ENCODE data around the gene SCAP.
A peak's percentile ranks its signal among the peaks of the same experiment; 100 is the strongest.

Gene SCAP

DNA sequence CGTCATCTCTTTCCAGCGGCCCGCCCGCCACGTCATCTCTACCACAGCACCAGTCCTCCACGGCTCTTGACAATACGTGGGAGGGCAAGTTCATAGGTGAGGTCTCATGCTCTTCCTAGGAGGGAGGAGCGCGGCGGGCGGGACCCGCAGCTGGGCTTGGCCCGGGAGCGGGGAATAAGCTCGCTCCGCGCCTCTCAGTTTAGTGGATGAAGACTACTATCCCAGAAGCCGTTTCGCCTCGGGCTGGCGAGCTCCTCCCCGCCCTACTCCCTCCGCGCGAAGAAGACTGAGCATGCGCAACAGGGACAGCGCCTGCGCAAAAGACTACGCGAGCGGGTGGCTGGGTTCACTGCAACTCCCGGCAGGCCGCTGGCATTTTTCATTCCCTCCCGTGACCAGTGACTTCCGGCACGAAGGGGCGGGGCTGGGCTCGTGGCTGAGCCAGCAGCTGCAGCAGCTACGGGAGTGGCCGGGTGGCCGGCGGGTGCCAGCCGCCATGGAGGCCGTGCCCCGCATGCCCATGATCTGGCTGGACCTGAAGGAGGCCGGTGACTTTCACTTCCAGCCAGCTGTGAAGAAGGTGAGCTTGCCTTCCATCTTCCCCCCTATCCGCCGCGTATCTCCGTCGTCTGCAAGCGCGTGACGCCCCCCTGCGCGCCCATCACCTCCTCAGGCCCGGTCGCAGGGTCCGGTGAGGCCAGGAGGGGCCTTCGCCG is 95.0 kb downstream of the SCAP start, which contains the start of gene PTPN23 (continued):
- TF ChIP-seq, protein P1, sequence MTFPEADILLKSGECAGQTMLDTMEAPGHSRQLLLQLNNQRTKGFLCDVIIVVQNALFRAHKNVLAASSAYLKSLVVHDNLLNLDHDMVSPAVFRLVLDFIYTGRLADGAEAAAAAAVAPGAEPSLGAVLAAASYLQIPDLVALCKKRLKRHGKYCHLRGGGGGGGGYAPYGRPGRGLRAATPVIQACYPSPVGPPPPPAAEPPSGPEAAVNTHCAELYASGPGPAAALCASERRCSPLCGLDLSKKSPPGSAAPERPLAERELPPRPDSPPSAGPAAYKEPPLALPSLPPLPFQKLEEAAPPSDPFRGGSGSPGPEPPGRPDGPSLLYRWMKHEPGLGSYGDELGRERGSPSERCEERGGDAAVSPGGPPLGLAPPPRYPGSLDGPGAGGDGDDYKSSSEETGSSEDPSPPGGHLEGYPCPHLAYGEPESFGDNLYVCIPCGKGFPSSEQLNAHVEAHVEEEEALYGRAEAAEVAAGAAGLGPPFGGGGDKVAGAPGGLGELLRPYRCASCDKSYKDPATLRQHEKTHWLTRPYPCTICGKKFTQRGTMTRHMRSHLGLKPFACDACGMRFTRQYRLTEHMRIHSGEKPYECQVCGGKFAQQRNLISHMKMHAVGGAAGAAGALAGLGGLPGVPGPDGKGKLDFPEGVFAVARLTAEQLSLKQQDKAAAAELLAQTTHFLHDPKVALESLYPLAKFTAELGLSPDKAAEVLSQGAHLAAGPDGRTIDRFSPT (tag by site-specific recombination; IDR thresholded peaks at IDR 0.05): peak; percentile 91
- TF ChIP-seq SP3 (tag by site-specific recombination; IDR thresholded peaks at IDR 0.05) (peak; percentile 80), ZNF48 (tag by site-specific recombination; IDR thresholded peaks at IDR 0.05) (no peak), ZNF660 (tag by site-specific recombination; IDR thresholded peaks at IDR 0.05) (peak; percentile 68), ZNF16 (tag by site-specific recombination; IDR thresholded peaks at IDR 0.05; ENCODE audit: low read depth) (no peak), FEZF1 (tag by site-specific recombination; IDR thresholded peaks at IDR 0.05) (no peak), ZIC2 (tag by site-specific recombination; IDR thresholded peaks at IDR 0.05) (no peak), GLIS2 (tag by site-specific recombination; IDR thresholded peaks at IDR 0.05) (peak; percentile 94), ZNF555 (tag by site-specific recombination; conservative IDR thresholded peaks at IDR 0.05) (no peak), ZNF654 (tag by site-specific recombination; IDR thresholded peaks at IDR 0.05; ENCODE audit: low read depth) (no peak), ZNF629 (tag by site-specific recombination; IDR thresholded peaks at IDR 0.05) (peak; percentile 87), ZBTB8A (tag by site-specific recombination; IDR thresholded peaks at IDR 0.05) (no peak), ZBTB21 (tag by site-specific recombination; IDR thresholded peaks at IDR 0.05) (peak; percentile 92; the same call in 1 of the 2 replicates), ZNF133 (tag by site-specific recombination; IDR thresholded peaks at IDR 0.05) (peak; percentile 51; the same call in 1 of the 2 replicates), GFI1B (tag by site-specific recombination; IDR thresholded peaks at IDR 0.05) (no peak), ZNF26 (tag by site-specific recombination; IDR thresholded peaks at IDR 0.05) (no peak), OSR2 (tag by site-specific recombination; IDR thresholded peaks at IDR 0.05) (peak; percentile 81), ZNF791 (tag by site-specific recombination; IDR thresholded peaks at IDR 0.05) (no peak), ZNF248 (tag by site-specific recombination; IDR thresholded peaks at IDR 0.05) (no peak), ZNF354C (tag by site-specific recombination; IDR thresholded peaks at IDR 0.05; ENCODE audit: borderline replicate concordance, low read depth) (no peak), ZNF416 (tag by site-specific recombination; IDR thresholded peaks at IDR 0.05) (no peak), ZBTB7A (tag by site-specific recombination; IDR thresholded peaks at IDR 0.05; ENCODE audit: low read depth) (0 out of 2 replicates have a peak, but pooled peaks have one; percentile 56)
- TF ChIP-seq, protein P2, sequence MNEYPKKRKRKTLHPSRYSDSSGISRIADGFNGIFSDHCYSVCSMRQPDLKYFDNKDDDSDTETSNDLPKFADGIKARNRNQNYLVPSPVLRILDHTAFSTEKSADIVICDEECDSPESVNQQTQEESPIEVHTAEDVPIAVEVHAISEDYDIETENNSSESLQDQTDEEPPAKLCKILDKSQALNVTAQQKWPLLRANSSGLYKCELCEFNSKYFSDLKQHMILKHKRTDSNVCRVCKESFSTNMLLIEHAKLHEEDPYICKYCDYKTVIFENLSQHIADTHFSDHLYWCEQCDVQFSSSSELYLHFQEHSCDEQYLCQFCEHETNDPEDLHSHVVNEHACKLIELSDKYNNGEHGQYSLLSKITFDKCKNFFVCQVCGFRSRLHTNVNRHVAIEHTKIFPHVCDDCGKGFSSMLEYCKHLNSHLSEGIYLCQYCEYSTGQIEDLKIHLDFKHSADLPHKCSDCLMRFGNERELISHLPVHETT (tag by site-specific recombination; IDR thresholded peaks at IDR 0.05): peak; percentile 63
- TF ChIP-seq, protein P3, sequence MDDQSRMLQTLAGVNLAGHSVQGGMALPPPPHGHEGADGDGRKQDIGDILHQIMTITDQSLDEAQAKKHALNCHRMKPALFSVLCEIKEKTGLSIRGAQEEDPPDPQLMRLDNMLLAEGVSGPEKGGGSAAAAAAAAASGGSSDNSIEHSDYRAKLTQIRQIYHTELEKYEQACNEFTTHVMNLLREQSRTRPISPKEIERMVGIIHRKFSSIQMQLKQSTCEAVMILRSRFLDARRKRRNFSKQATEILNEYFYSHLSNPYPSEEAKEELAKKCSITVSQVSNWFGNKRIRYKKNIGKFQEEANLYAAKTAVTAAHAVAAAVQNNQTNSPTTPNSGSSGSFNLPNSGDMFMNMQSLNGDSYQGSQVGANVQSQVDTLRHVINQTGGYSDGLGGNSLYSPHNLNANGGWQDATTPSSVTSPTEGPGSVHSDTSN (CRISPR knock-in tag; IDR thresholded peaks at IDR 0.05): no peak
- TF ChIP-seq, protein P4, sequence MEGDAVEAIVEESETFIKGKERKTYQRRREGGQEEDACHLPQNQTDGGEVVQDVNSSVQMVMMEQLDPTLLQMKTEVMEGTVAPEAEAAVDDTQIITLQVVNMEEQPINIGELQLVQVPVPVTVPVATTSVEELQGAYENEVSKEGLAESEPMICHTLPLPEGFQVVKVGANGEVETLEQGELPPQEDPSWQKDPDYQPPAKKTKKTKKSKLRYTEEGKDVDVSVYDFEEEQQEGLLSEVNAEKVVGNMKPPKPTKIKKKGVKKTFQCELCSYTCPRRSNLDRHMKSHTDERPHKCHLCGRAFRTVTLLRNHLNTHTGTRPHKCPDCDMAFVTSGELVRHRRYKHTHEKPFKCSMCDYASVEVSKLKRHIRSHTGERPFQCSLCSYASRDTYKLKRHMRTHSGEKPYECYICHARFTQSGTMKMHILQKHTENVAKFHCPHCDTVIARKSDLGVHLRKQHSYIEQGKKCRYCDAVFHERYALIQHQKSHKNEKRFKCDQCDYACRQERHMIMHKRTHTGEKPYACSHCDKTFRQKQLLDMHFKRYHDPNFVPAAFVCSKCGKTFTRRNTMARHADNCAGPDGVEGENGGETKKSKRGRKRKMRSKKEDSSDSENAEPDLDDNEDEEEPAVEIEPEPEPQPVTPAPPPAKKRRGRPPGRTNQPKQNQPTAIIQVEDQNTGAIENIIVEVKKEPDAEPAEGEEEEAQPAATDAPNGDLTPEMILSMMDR (tag by site-specific recombination; IDR thresholded peaks at IDR 0.05): no peak
- TF ChIP-seq, protein P5, sequence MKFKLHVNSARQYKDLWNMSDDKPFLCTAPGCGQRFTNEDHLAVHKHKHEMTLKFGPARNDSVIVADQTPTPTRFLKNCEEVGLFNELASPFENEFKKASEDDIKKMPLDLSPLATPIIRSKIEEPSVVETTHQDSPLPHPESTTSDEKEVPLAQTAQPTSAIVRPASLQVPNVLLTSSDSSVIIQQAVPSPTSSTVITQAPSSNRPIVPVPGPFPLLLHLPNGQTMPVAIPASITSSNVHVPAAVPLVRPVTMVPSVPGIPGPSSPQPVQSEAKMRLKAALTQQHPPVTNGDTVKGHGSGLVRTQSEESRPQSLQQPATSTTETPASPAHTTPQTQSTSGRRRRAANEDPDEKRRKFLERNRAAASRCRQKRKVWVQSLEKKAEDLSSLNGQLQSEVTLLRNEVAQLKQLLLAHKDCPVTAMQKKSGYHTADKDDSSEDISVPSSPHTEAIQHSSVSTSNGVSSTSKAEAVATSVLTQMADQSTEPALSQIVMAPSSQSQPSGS (tag by site-specific recombination; IDR thresholded peaks at IDR 0.05; ENCODE audit: low read depth): peak; percentile 45; the same call in 1 of the 2 replicates
- TF ChIP-seq, protein P6, sequence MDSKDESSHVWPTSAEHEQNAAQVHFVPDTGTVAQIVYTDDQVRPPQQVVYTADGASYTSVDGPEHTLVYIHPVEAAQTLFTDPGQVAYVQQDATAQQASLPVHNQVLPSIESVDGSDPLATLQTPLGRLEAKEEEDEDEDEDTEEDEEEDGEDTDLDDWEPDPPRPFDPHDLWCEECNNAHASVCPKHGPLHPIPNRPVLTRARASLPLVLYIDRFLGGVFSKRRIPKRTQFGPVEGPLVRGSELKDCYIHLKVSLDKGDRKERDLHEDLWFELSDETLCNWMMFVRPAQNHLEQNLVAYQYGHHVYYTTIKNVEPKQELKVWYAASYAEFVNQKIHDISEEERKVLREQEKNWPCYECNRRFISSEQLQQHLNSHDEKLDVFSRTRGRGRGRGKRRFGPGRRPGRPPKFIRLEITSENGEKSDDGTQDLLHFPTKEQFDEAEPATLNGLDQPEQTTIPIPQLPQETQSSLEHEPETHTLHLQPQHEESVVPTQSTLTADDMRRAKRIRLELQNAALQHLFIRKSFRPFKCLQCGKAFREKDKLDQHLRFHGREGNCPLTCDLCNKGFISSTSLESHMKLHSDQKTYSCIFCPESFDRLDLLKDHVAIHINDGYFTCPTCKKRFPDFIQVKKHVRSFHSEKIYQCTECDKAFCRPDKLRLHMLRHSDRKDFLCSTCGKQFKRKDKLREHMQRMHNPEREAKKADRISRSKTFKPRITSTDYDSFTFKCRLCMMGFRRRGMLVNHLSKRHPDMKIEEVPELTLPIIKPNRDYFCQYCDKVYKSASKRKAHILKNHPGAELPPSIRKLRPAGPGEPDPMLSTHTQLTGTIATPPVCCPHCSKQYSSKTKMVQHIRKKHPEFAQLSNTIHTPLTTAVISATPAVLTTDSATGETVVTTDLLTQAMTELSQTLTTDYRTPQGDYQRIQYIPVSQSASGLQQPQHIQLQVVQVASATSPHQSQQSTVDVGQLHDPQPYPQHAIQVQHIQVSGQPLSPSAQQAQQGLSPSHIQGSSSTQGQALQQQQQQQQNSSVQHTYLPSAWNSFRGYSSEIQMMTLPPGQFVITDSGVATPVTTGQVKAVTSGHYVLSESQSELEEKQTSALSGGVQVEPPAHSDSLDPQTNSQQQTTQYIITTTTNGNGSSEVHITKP (tag by site-specific recombination; IDR thresholded peaks at IDR 0.05): peak; percentile 76

Measured in HEK293 (cell line).